ENCODE results near the gene PIAS3.

GRCh38 chr1:145892486-145893087, 33.7 kb upstream of the PIAS3 start:
- TF ChIP-seq CTCF (IDR thresholded peaks at IDR 0.05; ENCODE audit: poor library complexity): no peak
- no peak for TF ChIP-seq EZH2 (IDR thresholded peaks at IDR 0.05; ENCODE audit: borderline replicate concordance)
- TF ChIP-seq EZH2phosphoT487 (IDR thresholded peaks at IDR 0.05; ENCODE audit: low read depth, severe bottlenecking, unreplicated experiment): no peak

Measured in hepatocyte (in vitro differentiated cells).